ENCODE measurements around the gene RPLP1. TPM values are rescaled to one million over a fixed set of nuclear protein-coding genes. Genes with fewer than 3 reads are reported as not detected.

The RPLP1 gene
- polyA plus RNA-seq, 1 of the 3 experiments (the other 2 are of a cell fraction), result 1,792 TPM

DNA sequence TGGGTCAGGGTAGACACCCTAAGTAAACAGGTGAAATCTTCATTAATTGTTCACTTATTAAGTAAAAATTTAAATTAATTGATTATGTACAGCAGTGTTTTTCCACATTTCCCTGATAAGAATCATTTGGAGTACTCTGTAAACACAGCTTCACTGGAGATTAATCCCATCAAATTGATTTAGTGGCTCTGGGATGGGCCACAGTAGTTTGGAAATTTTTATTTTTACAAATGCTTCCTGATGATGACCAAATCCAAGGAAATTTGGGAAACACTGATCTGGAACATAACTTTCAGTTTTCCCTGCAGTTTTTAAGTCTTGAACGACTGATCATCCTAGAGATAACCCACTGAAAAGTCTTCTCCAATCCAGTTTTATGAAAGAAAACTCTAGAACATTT, 18.8 kb upstream of the RPLP1 start (continued):
- TF ChIP-seq, protein P1, sequence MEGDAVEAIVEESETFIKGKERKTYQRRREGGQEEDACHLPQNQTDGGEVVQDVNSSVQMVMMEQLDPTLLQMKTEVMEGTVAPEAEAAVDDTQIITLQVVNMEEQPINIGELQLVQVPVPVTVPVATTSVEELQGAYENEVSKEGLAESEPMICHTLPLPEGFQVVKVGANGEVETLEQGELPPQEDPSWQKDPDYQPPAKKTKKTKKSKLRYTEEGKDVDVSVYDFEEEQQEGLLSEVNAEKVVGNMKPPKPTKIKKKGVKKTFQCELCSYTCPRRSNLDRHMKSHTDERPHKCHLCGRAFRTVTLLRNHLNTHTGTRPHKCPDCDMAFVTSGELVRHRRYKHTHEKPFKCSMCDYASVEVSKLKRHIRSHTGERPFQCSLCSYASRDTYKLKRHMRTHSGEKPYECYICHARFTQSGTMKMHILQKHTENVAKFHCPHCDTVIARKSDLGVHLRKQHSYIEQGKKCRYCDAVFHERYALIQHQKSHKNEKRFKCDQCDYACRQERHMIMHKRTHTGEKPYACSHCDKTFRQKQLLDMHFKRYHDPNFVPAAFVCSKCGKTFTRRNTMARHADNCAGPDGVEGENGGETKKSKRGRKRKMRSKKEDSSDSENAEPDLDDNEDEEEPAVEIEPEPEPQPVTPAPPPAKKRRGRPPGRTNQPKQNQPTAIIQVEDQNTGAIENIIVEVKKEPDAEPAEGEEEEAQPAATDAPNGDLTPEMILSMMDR (IDR thresholded peaks at IDR 0.05), result no peak
- no peak for TF ChIP-seq SMC3 (IDR thresholded peaks at IDR 0.05; ENCODE audit: low read depth, low read length)
- TF ChIP-seq, protein P2, sequence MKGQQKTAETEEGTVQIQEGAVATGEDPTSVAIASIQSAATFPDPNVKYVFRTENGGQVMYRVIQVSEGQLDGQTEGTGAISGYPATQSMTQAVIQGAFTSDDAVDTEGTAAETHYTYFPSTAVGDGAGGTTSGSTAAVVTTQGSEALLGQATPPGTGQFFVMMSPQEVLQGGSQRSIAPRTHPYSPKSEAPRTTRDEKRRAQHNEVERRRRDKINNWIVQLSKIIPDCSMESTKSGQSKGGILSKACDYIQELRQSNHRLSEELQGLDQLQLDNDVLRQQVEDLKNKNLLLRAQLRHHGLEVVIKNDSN (IDR thresholded peaks at IDR 0.05; ENCODE audit: borderline replicate concordance, low read depth), result no peak
- TF ChIP-seq, protein P3, sequence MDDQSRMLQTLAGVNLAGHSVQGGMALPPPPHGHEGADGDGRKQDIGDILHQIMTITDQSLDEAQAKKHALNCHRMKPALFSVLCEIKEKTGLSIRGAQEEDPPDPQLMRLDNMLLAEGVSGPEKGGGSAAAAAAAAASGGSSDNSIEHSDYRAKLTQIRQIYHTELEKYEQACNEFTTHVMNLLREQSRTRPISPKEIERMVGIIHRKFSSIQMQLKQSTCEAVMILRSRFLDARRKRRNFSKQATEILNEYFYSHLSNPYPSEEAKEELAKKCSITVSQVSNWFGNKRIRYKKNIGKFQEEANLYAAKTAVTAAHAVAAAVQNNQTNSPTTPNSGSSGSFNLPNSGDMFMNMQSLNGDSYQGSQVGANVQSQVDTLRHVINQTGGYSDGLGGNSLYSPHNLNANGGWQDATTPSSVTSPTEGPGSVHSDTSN (IDR thresholded peaks at IDR 0.05), result no peak
- TF ChIP-seq RAD21 (IDR thresholded peaks at IDR 0.05; ENCODE audit: low read length), result no peak
- TF ChIP-seq TAF1 (IDR thresholded peaks at IDR 0.05; ENCODE audit: borderline replicate concordance, low read depth, low read length), result no peak
- TF ChIP-seq, protein P4, sequence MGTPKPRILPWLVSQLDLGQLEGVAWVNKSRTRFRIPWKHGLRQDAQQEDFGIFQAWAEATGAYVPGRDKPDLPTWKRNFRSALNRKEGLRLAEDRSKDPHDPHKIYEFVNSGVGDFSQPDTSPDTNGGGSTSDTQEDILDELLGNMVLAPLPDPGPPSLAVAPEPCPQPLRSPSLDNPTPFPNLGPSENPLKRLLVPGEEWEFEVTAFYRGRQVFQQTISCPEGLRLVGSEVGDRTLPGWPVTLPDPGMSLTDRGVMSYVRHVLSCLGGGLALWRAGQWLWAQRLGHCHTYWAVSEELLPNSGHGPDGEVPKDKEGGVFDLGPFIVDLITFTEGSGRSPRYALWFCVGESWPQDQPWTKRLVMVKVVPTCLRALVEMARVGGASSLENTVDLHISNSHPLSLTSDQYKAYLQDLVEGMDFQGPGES (IDR thresholded peaks at IDR 0.05; ENCODE audit: low read depth, low read length), result no peak

DNA sequence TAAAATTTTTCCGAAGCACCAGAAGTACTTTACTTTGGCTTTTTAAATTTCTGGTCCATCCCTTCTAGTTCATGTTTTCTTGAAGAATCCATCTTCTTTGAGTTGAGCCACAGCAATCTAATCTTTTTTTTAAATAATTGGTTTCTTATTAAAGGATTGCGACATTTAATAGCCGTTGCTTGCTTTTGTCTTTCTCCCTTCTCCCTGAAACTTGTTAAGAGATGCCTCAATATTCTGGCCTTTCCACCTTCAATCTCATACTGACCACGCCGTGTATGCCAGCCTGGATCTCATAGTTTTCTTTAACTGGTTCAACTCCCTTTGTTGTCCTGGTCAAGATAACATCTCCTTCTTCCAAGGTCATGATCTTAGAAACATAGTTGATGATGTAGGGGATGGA, 18.4 kb upstream of the RPLP1 start:
- WGBS (ENCODE audit: low lambda C conversion rate), result 86% methylated on average over 5 of the region's 5 CpGs
- Histone ChIP-seq H3K36me3 (replicated peaks in 1 of 2; ENCODE audit: control insufficient read depth in 1 of 2, insufficient read depth in 2 of 2, low read length in 1 of 2) (peaks cover 42 to 48% of the 10 kb centered on the region in 2 experiments), H3K9me2 (no peaks in the 10 kb centered on the region), H3K4me3 (ENCODE audit: low read depth in 2 of 2, low read length in 1 of 2) (no peak overlapping the region), H3K27me3 (ENCODE audit: insufficient read depth) (no peaks in the 10 kb centered on the region), H2AFZ (ENCODE audit: low read depth) (no peak overlapping the region), H3K79me2 (ENCODE audit: insufficient read depth) (peaks cover 41% of the 10 kb centered on the region), H3K4me2 (no peak overlapping the region), H3K4me1 (ENCODE audit: control insufficient read depth in 1 of 2, insufficient read depth in 2 of 2, low read depth in 1 of 2, low read length in 1 of 2) (no peaks in the 10 kb centered on the region), H3K27ac (ENCODE audit: low read depth in 2 of 2, low read length in 1 of 2) (no peak overlapping the region), H4K20me1 (ENCODE audit: insufficient read depth) (no peaks in the 10 kb centered on the region), H3K9ac (no peak overlapping the region), H3F3A (replicated peaks; ENCODE audit: insufficient read depth) (no peaks in the 10 kb centered on the region), H3K9me3 (no peaks in the 10 kb centered on the region)
- TF ChIP-seq CHD2 (IDR thresholded peaks at IDR 0.05; ENCODE audit: low read length, partially characterized antibody) (no peak), YY1 (IDR thresholded peaks at IDR 0.05; ENCODE audit: low read depth) (no peak)
- ChIA-PET CTCF (no interaction called here), POLR2A (interaction anchor here (1.2 kb wide), 1 partner anchor 18 kb away, joined by 3 read pairs; no protein-coding TSS in a partner anchor)
- no peak for DNase-seq

DNA sequence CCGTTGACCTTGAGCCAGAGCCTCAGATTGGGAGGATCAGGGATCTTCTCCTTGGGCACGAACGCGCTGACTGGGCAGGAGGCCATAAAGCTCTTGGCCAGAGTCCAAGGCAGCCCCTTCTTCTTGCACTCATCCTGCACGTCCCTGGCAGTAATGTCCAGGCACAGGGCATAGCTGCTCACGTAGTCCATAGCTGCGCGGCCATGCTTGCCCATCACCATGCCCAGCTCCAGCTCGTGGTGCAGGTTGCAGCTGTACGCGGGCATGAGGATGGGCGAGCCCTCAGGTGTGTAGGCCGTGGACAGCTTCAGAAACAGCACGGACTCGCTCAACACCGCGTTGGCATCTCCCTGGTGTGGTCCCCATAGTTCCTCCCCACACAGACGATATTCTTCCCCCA, 17.9 kb upstream of the RPLP1 start:
- H3K36me3 ChIP-seq (replicated peaks in 1 of 2; ENCODE audit: control insufficient read depth in 1 of 2, insufficient read depth in 2 of 2, low read length in 1 of 2), result peaks cover 47 to 48% of the 10 kb centered on the region in 2 experiments
- WGBS (ENCODE audit: low lambda C conversion rate), result 93% methylated on average over 12 of the region's 18 CpGs
- H3K4me2 ChIP-seq, result no peak overlapping the region
- H3F3A ChIP-seq (replicated peaks; ENCODE audit: insufficient read depth), result no peaks in the 10 kb centered on the region
- no peaks in the 10 kb centered on the region for H3K9me3 ChIP-seq
- H2AFZ ChIP-seq (ENCODE audit: low read depth), result no peak overlapping the region
- ChIA-PET POLR2A (interaction anchor here (1.2 kb wide), 1 partner anchor 17 kb away, joined by 3 read pairs; no protein-coding TSS in a partner anchor), CTCF (no interaction called here)
- H3K9me2 ChIP-seq, result no peaks in the 10 kb centered on the region
- no peak for DNase-seq
- H3K9ac ChIP-seq, result no peak overlapping the region
- H3K4me1 ChIP-seq (ENCODE audit: control insufficient read depth in 1 of 2, insufficient read depth in 2 of 2, low read depth in 1 of 2, low read length in 1 of 2), result no peaks in the 10 kb centered on the region
- H3K4me3 ChIP-seq (ENCODE audit: low read depth in 2 of 2, low read length in 1 of 2), result no peak overlapping the region
- H3K27ac ChIP-seq (ENCODE audit: low read depth in 2 of 2, low read length in 1 of 2), result no peak overlapping the region
- H3K79me2 ChIP-seq (ENCODE audit: insufficient read depth), result peaks cover 38% of the 10 kb centered on the region
- H4K20me1 ChIP-seq (ENCODE audit: insufficient read depth), result no peaks in the 10 kb centered on the region
- H3K27me3 ChIP-seq (ENCODE audit: insufficient read depth), result no peaks in the 10 kb centered on the region
- TF ChIP-seq ELF1 (IDR thresholded peaks at IDR 0.05), result no peak
- no peak for TF ChIP-seq TAF1 (IDR thresholded peaks at IDR 0.05; ENCODE audit: borderline replicate concordance, low read depth, low read length)
- TF ChIP-seq FOXJ3 (CRISPR knock-in tag; IDR thresholded peaks at IDR 0.05), result no peak
- no peak for TF ChIP-seq EP300 (IDR thresholded peaks at IDR 0.05; ENCODE audit: borderline replicate concordance in 1 of 2, low read depth in 1 of 2, low read length in 1 of 2)
- TF ChIP-seq, protein P5, sequence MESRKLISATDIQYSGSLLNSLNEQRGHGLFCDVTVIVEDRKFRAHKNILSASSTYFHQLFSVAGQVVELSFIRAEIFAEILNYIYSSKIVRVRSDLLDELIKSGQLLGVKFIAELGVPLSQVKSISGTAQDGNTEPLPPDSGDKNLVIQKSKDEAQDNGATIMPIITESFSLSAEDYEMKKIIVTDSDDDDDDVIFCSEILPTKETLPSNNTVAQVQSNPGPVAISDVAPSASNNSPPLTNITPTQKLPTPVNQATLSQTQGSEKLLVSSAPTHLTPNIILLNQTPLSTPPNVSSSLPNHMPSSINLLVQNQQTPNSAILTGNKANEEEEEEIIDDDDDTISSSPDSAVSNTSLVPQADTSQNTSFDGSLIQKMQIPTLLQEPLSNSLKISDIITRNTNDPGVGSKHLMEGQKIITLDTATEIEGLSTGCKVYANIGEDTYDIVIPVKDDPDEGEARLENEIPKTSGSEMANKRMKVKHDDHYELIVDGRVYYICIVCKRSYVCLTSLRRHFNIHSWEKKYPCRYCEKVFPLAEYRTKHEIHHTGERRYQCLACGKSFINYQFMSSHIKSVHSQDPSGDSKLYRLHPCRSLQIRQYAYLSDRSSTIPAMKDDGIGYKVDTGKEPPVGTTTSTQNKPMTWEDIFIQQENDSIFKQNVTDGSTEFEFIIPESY (IDR thresholded peaks at IDR 0.05; ENCODE audit: borderline replicate concordance, low read depth), result no peak
- TF ChIP-seq SIN3A (IDR thresholded peaks at IDR 0.05; ENCODE audit: borderline replicate concordance, low read depth, low read length), result no peak
- TF ChIP-seq, protein P6, sequence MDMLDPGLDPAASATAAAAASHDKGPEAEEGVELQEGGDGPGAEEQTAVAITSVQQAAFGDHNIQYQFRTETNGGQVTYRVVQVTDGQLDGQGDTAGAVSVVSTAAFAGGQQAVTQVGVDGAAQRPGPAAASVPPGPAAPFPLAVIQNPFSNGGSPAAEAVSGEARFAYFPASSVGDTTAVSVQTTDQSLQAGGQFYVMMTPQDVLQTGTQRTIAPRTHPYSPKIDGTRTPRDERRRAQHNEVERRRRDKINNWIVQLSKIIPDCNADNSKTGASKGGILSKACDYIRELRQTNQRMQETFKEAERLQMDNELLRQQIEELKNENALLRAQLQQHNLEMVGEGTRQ (IDR thresholded peaks at IDR 0.05; ENCODE audit: borderline replicate concordance, low read depth, low read length), result no peak
- TF ChIP-seq JUND (IDR thresholded peaks at IDR 0.05), result no peak
- no peak for TF ChIP-seq FOSL2 (IDR thresholded peaks at IDR 0.05; ENCODE audit: borderline replicate concordance, low read depth)
- no peak for TF ChIP-seq FOXM1 (IDR thresholded peaks at IDR 0.05; ENCODE audit: low read depth)
- TF ChIP-seq, protein P7, sequence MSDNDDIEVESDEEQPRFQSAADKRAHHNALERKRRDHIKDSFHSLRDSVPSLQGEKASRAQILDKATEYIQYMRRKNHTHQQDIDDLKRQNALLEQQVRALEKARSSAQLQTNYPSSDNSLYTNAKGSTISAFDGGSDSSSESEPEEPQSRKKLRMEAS (IDR thresholded peaks at IDR 0.05; ENCODE audit: low read depth), result no peak
